ENCODE results near the gene FAM13C.

DNA sequence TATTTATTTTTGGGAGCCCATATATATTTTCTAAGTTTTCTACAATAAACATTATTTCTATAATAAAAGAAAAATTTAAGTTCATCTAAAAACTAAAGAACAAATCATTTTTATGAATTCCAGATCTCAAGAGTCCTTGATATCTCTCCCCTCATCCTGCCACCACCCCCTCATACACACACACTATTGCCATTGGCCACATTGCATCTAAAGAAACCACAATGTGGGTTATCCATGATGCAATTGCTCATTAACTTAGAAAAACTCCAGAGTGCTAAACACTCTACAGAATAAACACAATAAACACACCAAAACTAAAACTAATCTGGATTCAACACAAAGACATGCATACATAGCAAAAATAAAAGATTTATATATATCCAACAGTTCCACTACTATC is 37.8 kb downstream of the FAM13C start:
- TF ChIP-seq MYC (IDR thresholded peaks at IDR 0.05; ENCODE audit: borderline replicate concordance, low read length), result no peak
- TF ChIP-seq, protein P1, sequence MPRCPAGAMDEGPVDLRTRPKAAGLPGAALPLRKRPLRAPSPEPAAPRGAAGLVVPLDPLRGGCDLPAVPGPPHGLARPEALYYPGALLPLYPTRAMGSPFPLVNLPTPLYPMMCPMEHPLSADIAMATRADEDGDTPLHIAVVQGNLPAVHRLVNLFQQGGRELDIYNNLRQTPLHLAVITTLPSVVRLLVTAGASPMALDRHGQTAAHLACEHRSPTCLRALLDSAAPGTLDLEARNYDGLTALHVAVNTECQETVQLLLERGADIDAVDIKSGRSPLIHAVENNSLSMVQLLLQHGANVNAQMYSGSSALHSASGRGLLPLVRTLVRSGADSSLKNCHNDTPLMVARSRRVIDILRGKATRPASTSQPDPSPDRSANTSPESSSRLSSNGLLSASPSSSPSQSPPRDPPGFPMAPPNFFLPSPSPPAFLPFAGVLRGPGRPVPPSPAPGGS (IDR thresholded peaks at IDR 0.05), result no peak
- TF ChIP-seq, protein P2, sequence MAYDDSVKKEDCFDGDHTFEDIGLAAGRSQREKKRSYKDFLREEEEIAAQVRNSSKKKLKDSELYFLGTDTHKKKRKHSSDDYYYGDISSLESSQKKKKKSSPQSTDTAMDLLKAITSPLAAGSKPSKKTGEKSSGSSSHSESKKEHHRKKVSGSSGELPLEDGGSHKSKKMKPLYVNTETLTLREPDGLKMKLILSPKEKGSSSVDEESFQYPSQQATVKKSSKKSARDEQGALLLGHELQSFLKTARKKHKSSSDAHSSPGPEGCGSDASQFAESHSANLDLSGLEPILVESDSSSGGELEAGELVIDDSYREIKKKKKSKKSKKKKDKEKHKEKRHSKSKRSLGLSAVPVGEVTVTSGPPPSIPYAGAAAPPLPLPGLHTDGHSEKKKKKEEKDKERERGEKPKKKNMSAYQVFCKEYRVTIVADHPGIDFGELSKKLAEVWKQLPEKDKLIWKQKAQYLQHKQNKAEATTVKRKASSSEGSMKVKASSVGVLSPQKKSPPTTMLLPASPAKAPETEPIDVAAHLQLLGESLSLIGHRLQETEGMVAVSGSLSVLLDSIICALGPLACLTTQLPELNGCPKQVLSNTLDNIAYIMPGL (CRISPR knock-in tag; IDR thresholded peaks at IDR 0.05; ENCODE audit: borderline replicate concordance), result no peak
- TF ChIP-seq HDAC2 (IDR thresholded peaks at IDR 0.05), result no peak
- TF ChIP-seq, protein P3, sequence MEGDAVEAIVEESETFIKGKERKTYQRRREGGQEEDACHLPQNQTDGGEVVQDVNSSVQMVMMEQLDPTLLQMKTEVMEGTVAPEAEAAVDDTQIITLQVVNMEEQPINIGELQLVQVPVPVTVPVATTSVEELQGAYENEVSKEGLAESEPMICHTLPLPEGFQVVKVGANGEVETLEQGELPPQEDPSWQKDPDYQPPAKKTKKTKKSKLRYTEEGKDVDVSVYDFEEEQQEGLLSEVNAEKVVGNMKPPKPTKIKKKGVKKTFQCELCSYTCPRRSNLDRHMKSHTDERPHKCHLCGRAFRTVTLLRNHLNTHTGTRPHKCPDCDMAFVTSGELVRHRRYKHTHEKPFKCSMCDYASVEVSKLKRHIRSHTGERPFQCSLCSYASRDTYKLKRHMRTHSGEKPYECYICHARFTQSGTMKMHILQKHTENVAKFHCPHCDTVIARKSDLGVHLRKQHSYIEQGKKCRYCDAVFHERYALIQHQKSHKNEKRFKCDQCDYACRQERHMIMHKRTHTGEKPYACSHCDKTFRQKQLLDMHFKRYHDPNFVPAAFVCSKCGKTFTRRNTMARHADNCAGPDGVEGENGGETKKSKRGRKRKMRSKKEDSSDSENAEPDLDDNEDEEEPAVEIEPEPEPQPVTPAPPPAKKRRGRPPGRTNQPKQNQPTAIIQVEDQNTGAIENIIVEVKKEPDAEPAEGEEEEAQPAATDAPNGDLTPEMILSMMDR (IDR thresholded peaks at IDR 0.05), result no peak
- TF ChIP-seq SREBF2 (IDR thresholded peaks at IDR 0.05), result no peak
- no peak for TF ChIP-seq POLR2A (IDR thresholded peaks at IDR 0.05; ENCODE audit: low read length)
- TF ChIP-seq, protein P4, sequence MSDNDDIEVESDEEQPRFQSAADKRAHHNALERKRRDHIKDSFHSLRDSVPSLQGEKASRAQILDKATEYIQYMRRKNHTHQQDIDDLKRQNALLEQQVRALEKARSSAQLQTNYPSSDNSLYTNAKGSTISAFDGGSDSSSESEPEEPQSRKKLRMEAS (IDR thresholded peaks at IDR 0.05), result no peak
- no peak for TF ChIP-seq HOXB13 (CRISPR knock-in tag; IDR thresholded peaks at IDR 0.05; ENCODE audit: low read depth)
- no peak for TF ChIP-seq RAD21 (conservative IDR thresholded peaks at IDR 0.05 in 1 of 2, IDR thresholded peaks at IDR 0.05 in 1 of 2)
- TF ChIP-seq EP300 (IDR thresholded peaks at IDR 0.05), result no peak
- TF ChIP-seq, protein P5, sequence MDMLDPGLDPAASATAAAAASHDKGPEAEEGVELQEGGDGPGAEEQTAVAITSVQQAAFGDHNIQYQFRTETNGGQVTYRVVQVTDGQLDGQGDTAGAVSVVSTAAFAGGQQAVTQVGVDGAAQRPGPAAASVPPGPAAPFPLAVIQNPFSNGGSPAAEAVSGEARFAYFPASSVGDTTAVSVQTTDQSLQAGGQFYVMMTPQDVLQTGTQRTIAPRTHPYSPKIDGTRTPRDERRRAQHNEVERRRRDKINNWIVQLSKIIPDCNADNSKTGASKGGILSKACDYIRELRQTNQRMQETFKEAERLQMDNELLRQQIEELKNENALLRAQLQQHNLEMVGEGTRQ (IDR thresholded peaks at IDR 0.05), result no peak
- TF ChIP-seq RCOR1 (IDR thresholded peaks at IDR 0.05; ENCODE audit: low read depth, low read length), result no peak
- TF ChIP-seq, protein P6, sequence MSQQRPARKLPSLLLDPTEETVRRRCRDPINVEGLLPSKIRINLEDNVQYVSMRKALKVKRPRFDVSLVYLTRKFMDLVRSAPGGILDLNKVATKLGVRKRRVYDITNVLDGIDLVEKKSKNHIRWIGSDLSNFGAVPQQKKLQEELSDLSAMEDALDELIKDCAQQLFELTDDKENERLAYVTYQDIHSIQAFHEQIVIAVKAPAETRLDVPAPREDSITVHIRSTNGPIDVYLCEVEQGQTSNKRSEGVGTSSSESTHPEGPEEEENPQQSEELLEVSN (IDR thresholded peaks at IDR 0.05; ENCODE audit: borderline replicate concordance, low read depth), result no peak
